ENCODE measurements around the gene TOR4A. TPM values are rescaled to one million over a fixed set of nuclear protein-coding genes. Genes with fewer than 3 reads are reported as not detected.
"Not testable (repeated sequence)": the region's sequence is repeated elsewhere in the genome, so short reads cannot be mapped to it uniquely, and the experiment has no call there.

TOR4A gene
- polyA plus RNA-seq, 1 donor = 18.4 TPM

GRCh38 chr9:137321726-137322361, 44.3 kb downstream of the TOR4A start:
- H3K4me3 ChIP-seq (ENCODE audit: low read length) = no peak overlapping the region
- peaks cover 14% of the 10 kb centered on the region for H3K4me1 ChIP-seq (ENCODE audit: control insufficient read depth, insufficient read depth, low read length)
- H3K27me3 ChIP-seq (ENCODE audit: control insufficient read depth, insufficient read depth, low read length) = no peaks in the 10 kb centered on the region
- no peak for DNase-seq
- WGBS (ENCODE audit: insufficient coverage, low lambda C conversion rate) = no CpG with 5 or more reads among the region's 22 CpGs
- H3K9me3 ChIP-seq (ENCODE audit: control insufficient read depth, low read depth, low read length) = peaks cover 7% of the 10 kb centered on the region
- no peak overlapping the region for H3K27ac ChIP-seq (ENCODE audit: low read length)
- no peaks in the 10 kb centered on the region for H3K36me3 ChIP-seq (ENCODE audit: control insufficient read depth, insufficient read depth, low read length)

- no peaks in the 10 kb centered on the region for H3K27me3 ChIP-seq (ENCODE audit: control insufficient read depth, insufficient read depth, low read length)
- no peak overlapping the region for H3K4me3 ChIP-seq (ENCODE audit: low read length)
- WGBS (ENCODE audit: insufficient coverage, low lambda C conversion rate) = no CpG with 5 or more reads among the region's 37 CpGs
- H3K27ac ChIP-seq (ENCODE audit: low read length) = no peak overlapping the region
- H3K9me3 ChIP-seq (ENCODE audit: control insufficient read depth, low read depth, low read length) = peaks cover 11% of the 10 kb centered on the region
- peaks cover 10% of the 10 kb centered on the region for H3K4me1 ChIP-seq (ENCODE audit: control insufficient read depth, insufficient read depth, low read length)
- H3K36me3 ChIP-seq (ENCODE audit: control insufficient read depth, insufficient read depth, low read length) = no peaks in the 10 kb centered on the region
- no peak for DNase-seq
Measured at GRCh38 chr9:137323531-137324331, 46.2 kb downstream of the TOR4A start.

GRCh38 chr9:137325124-137325523, 47.6 kb downstream of the TOR4A start:
- WGBS (ENCODE audit: insufficient coverage, low lambda C conversion rate) = no CpG with 5 or more reads among the region's 10 CpGs
- Histone ChIP-seq H3K27ac (ENCODE audit: low read length) (no peak overlapping the region), H3K27me3 (ENCODE audit: control insufficient read depth, insufficient read depth, low read length) (no peaks in the 10 kb centered on the region), H3K36me3 (ENCODE audit: control insufficient read depth, insufficient read depth, low read length) (no peaks in the 10 kb centered on the region), H3K4me1 (ENCODE audit: control insufficient read depth, insufficient read depth, low read length) (peaks cover 10% of the 10 kb centered on the region), H3K4me3 (ENCODE audit: low read length) (no peak overlapping the region), H3K9me3 (ENCODE audit: control insufficient read depth, low read depth, low read length) (peaks cover 11% of the 10 kb centered on the region)
- DNase-seq = no peak

- Histone ChIP-seq H3K36me3 (ENCODE audit: control insufficient read depth, insufficient read depth, low read length) (no peaks in the 10 kb centered on the region), H3K27me3 (ENCODE audit: control insufficient read depth, insufficient read depth, low read length) (no peaks in the 10 kb centered on the region), H3K9me3 (ENCODE audit: control insufficient read depth, low read depth, low read length) (peaks cover 11% of the 10 kb centered on the region), H3K4me1 (ENCODE audit: control insufficient read depth, insufficient read depth, low read length) (peaks cover 4% of the 10 kb centered on the region), H3K4me3 (ENCODE audit: low read length) (no peak overlapping the region), H3K27ac (ENCODE audit: low read length) (no peak overlapping the region)
- no peak for DNase-seq
- no CpG with 5 or more reads among the region's 12 CpGs for WGBS (ENCODE audit: insufficient coverage, low lambda C conversion rate)
Measured at GRCh38 chr9:137325799-137326198, 48.3 kb downstream of the TOR4A start.

- DNase-seq = no peak
- 100% methylated on average over 4 of the region's 19 CpGs for WGBS (ENCODE audit: insufficient coverage, low lambda C conversion rate)
Measured at GRCh38 chr9:137326445-137327065, 49.0 kb downstream of the TOR4A start.

GRCh38 chr9:137327641-137328550, 50.4 kb downstream of the TOR4A start:
- H3K4me1 ChIP-seq (ENCODE audit: control insufficient read depth, insufficient read depth, low read length); H3K36me3 ChIP-seq (ENCODE audit: control insufficient read depth, insufficient read depth, low read length); H3K4me3 ChIP-seq (ENCODE audit: low read length); H3K27me3 ChIP-seq (ENCODE audit: control insufficient read depth, insufficient read depth, low read length); H3K27ac ChIP-seq (ENCODE audit: low read length); DNase-seq: not testable (repeated sequence)
- WGBS (ENCODE audit: insufficient coverage, low lambda C conversion rate) = 76% methylated on average over 6 of the region's 8 CpGs
- peaks cover 11% of the 10 kb centered on the region for H3K9me3 ChIP-seq (ENCODE audit: control insufficient read depth, low read depth, low read length)

More at GRCh38 chr9:137326445-137327065, 49.0 kb downstream of the TOR4A start:
- H3K4me1 ChIP-seq (ENCODE audit: control insufficient read depth, insufficient read depth, low read length) = no peaks in the 10 kb centered on the region
- H3K4me3 ChIP-seq (ENCODE audit: low read length) = no peak overlapping the region
- H3K27ac ChIP-seq (ENCODE audit: low read length) = no peak overlapping the region
- H3K27me3 ChIP-seq (ENCODE audit: control insufficient read depth, insufficient read depth, low read length) = no peaks in the 10 kb centered on the region
- H3K9me3 ChIP-seq (ENCODE audit: control insufficient read depth, low read depth, low read length) = peaks cover 11% of the 10 kb centered on the region
- H3K36me3 ChIP-seq (ENCODE audit: control insufficient read depth, insufficient read depth, low read length) = no peaks in the 10 kb centered on the region

GRCh38 chr9:137329590-137329989, 52.1 kb downstream of the TOR4A start:
- not testable (repeated sequence) for H3K9me3 ChIP-seq (ENCODE audit: control insufficient read depth, low read depth, low read length); H3K36me3 ChIP-seq (ENCODE audit: control insufficient read depth, insufficient read depth, low read length); DNase-seq; H3K4me1 ChIP-seq (ENCODE audit: control insufficient read depth, insufficient read depth, low read length); H3K27ac ChIP-seq (ENCODE audit: low read length); H3K4me3 ChIP-seq (ENCODE audit: low read length); H3K27me3 ChIP-seq (ENCODE audit: control insufficient read depth, insufficient read depth, low read length)
- WGBS (ENCODE audit: insufficient coverage, low lambda C conversion rate) = no CpG with 5 or more reads among the region's 26 CpGs

GRCh38 chr9:137330689-137331088, 53.2 kb downstream of the TOR4A start:
- Histone ChIP-seq H3K4me1 (ENCODE audit: control insufficient read depth, insufficient read depth, low read length) (no peaks in the 10 kb centered on the region), H3K9me3 (ENCODE audit: control insufficient read depth, low read depth, low read length) (peaks cover 4% of the 10 kb centered on the region), H3K27ac (ENCODE audit: low read length) (no peak overlapping the region), H3K27me3 (ENCODE audit: control insufficient read depth, insufficient read depth, low read length) (no peaks in the 10 kb centered on the region), H3K4me3 (ENCODE audit: low read length) (no peak overlapping the region), H3K36me3 (ENCODE audit: control insufficient read depth, insufficient read depth, low read length) (no peaks in the 10 kb centered on the region)
- 74% methylated on average over 2 of the region's 6 CpGs for WGBS (ENCODE audit: insufficient coverage, low lambda C conversion rate)
- no peak for DNase-seq

- DNase-seq = no peak
- WGBS (ENCODE audit: insufficient coverage, low lambda C conversion rate) = 100% methylated on average over 3 of the region's 9 CpGs
Measured at GRCh38 chr9:137331929-137332328, 54.4 kb downstream of the TOR4A start.

More at GRCh38 chr9:137331929-137332328, 54.4 kb downstream of the TOR4A start:
- no peaks in the 10 kb centered on the region for H3K27me3 ChIP-seq (ENCODE audit: control insufficient read depth, insufficient read depth, low read length)
- no peak overlapping the region for H3K27ac ChIP-seq (ENCODE audit: low read length)
- H3K9me3 ChIP-seq (ENCODE audit: control insufficient read depth, low read depth, low read length) = peaks cover 14% of the 10 kb centered on the region
- no peaks in the 10 kb centered on the region for H3K4me1 ChIP-seq (ENCODE audit: control insufficient read depth, insufficient read depth, low read length)
- H3K36me3 ChIP-seq (ENCODE audit: control insufficient read depth, insufficient read depth, low read length) = peaks cover 4% of the 10 kb centered on the region
- H3K4me3 ChIP-seq (ENCODE audit: low read length) = no peak overlapping the region
